Activated B cell treated with CpG ODN at 0.5 μM for 24 hours (primary cell): ENCODE measurements around the gene PHF24. TPM values are rescaled to one million over a fixed set of nuclear protein-coding genes. Genes with fewer than 3 reads are reported as not detected.

Experiments
- ATAC-seq: fragments of 200-7000 bp; cut with Tn5 transposase; one replicate; pipeline ENCODE4 v1.10.0; 2021; ENCODE audit warnings: low read depth, mild to moderate bottlenecking, moderate library complexity
- CTCF ChIA-PET: fragments of 350-600 bp; sonication (Branson Sonifier 250); formaldehyde crosslinking; loops from one replicate; lab custom pipeline; 2021; ENCODE audit warnings: antibody characterized with exemption; lab: Charles Lee
- POLR2A ChIA-PET: fragments of 350-600 bp; sonication (Branson Sonifier 250); formaldehyde crosslinking; loops from one replicate; lab custom pipeline; 2021; ENCODE audit warnings: antibody characterized with exemption; lab: Charles Lee
- DNase-seq: peaks from one replicate; pipeline ENCODE4 v3.0.0; 2022
- H3K27ac Mint-ChIP-seq: one replicate; pipeline ENCODE4 v1.8.0; 2020; ENCODE audit warnings: mixed read lengths
- H3K27me3 Mint-ChIP-seq: one replicate; pipeline ENCODE4 v1.8.0; 2021; ENCODE audit warnings: mixed read lengths
- H3K36me3 Mint-ChIP-seq: one replicate; pipeline ENCODE4 v1.8.0; 2021; ENCODE audit warnings: low read depth, mixed read lengths
- H3K4me1 Mint-ChIP-seq: one replicate; pipeline ENCODE4 v1.8.0; 2021; ENCODE audit warnings: mixed read lengths
- H3K4me3 Mint-ChIP-seq: one replicate; pipeline ENCODE4 v1.8.0; 2020; ENCODE audit warnings: mild to moderate bottlenecking, mixed read lengths
- H3K9me3 Mint-ChIP-seq: one replicate; pipeline ENCODE4 v1.8.0; 2020; ENCODE audit warnings: mixed read lengths
- CTCF ChIP-seq: fragments of 200-600 bp; IDR thresholded peaks from one replicate; pipeline ENCODE4 v1.8.0; 2022; ENCODE audit warnings: antibody characterized with exemption, mild to moderate bottlenecking
- intact Hi-C: fragments of 100-400 bp; cut with micrococcal nuclease; formaldehyde crosslinking; loops from one replicate; pipeline ENCODE4 v1.15.1; 2024
- total RNA-seq: library from RNA; stranded (reverse); gene quantifications from 2 replicates; pipeline ENCODE4 v1.2.3, GENCODE V29; 2022

The PHF24 gene
- total RNA-seq, 1 donor from 2014 or later = 0.13 TPM

- no peak for TF ChIP-seq CTCF
- H3K4me3 Mint-ChIP-seq = no peak overlapping the region
Observed at GRCh38 chr9:34997379-34997781, 39.3 kb downstream of the PHF24 start.

GRCh38 chr9:34998266-34998665 is 40.2 kb downstream of the PHF24 start:
- no peaks in the 10 kb centered on the region for H3K27me3 Mint-ChIP-seq
- H3K27ac Mint-ChIP-seq = no peak overlapping the region
- no peak for ATAC-seq
- no peak for TF ChIP-seq CTCF
- no peaks in the 10 kb centered on the region for H3K9me3 Mint-ChIP-seq
- no peak overlapping the region for H3K4me3 Mint-ChIP-seq
- peaks cover 6% of the 10 kb centered on the region for H3K36me3 Mint-ChIP-seq
- peaks cover 29% of the 10 kb centered on the region for H3K4me1 Mint-ChIP-seq
- ChIA-PET POLR2A (no interaction called here), CTCF (no interaction called here)
- intact Hi-C loops = no loop called here
- DNase-seq = no peak

More at GRCh38 chr9:34997379-34997781, 39.3 kb downstream of the PHF24 start:
- Mint-ChIP-seq H3K36me3 (peaks cover 6% of the 10 kb centered on the region), H3K9me3 (no peaks in the 10 kb centered on the region), H3K27me3 (no peaks in the 10 kb centered on the region), H3K27ac (no peak overlapping the region), H3K4me1 (peaks cover 38% of the 10 kb centered on the region)
- POLR2A ChIA-PET = no interaction called here
- CTCF ChIA-PET = no interaction called here
- ATAC-seq (no peak), DNase-seq (no peak)
- intact Hi-C loops = no loop called here

GRCh38 chr9:34999576-34999975 is 41.5 kb downstream of the PHF24 start:
- intact Hi-C loops = no loop called here
- Mint-ChIP-seq H3K4me3 (no peak overlapping the region), H3K4me1 (peaks cover 18% of the 10 kb centered on the region)

GRCh38 chr9:35000535-35001284 is 42.6 kb downstream of the PHF24 start:
- Mint-ChIP-seq H3K36me3 (peaks cover 6% of the 10 kb centered on the region), H3K27ac (no peak overlapping the region), H3K9me3 (no peaks in the 10 kb centered on the region), H3K4me3 (no peak overlapping the region), H3K27me3 (no peaks in the 10 kb centered on the region), H3K4me1 (peaks cover 17% of the 10 kb centered on the region)
- no peak for ATAC-seq
- POLR2A ChIA-PET = interaction anchor here (0.8 kb wide), 1 partner anchor 9 kb away, joined by 3 read pairs; no protein-coding TSS in a partner anchor
- intact Hi-C loops = no loop called here
- CTCF ChIA-PET = no interaction called here
- no peak for TF ChIP-seq CTCF
- no peak for DNase-seq

More at GRCh38 chr9:34999576-34999975, 41.5 kb downstream of the PHF24 start:
- DNase-seq = no peak
- H3K27me3 Mint-ChIP-seq = no peaks in the 10 kb centered on the region
- ChIA-PET POLR2A (no interaction called here), CTCF (no interaction called here)
- no peak for TF ChIP-seq CTCF
- peaks cover 6% of the 10 kb centered on the region for H3K36me3 Mint-ChIP-seq
- no peak overlapping the region for H3K27ac Mint-ChIP-seq
- ATAC-seq = no peak
- no peaks in the 10 kb centered on the region for H3K9me3 Mint-ChIP-seq

- POLR2A ChIA-PET = interaction anchor here (0.8 to 1.1 kb wide), 2 partner anchors 7 to 10 kb away, joined by 3 read pairs; no protein-coding TSS in a partner anchor
- intact Hi-C loops = no loop called here
- H3K4me3 Mint-ChIP-seq = no peak overlapping the region
- peaks cover 6% of the 10 kb centered on the region for H3K36me3 Mint-ChIP-seq
- no peaks in the 10 kb centered on the region for H3K9me3 Mint-ChIP-seq
- CTCF ChIA-PET = interaction anchor here (1.7 kb wide), 1 partner anchor 16 kb away, joined by 5 read pairs; no protein-coding TSS in a partner anchor
- peaks cover 17% of the 10 kb centered on the region for H3K4me1 Mint-ChIP-seq
- no peak overlapping the region for H3K27ac Mint-ChIP-seq
- TF ChIP-seq CTCF = no peak
- no peak for ATAC-seq
- no peak for DNase-seq
- H3K27me3 Mint-ChIP-seq = no peaks in the 10 kb centered on the region
Observed at GRCh38 chr9:35001285-35001677, 43.2 kb downstream of the PHF24 start.
